GM19397 (cell line): ENCODE data around the gene NEK6.
"Not testable (repeated sequence)": the region's sequence is repeated elsewhere in the genome, so short reads cannot be mapped to it uniquely, and the experiment has no call there.

Source experiments
- ATAC-seq: cut with Tn5 transposase; IDR thresholded peaks from one replicate; pipeline ENCODE4 v1.9.1; 2021; ENCODE audit warnings: mild to moderate bottlenecking, moderate library complexity; ENCODE audit not compliant: unreplicated experiment

NEK6 gene

GRCh38 chr9:124225945-124226344 is 31.8 kb upstream of the NEK6 start:
- no peak for ATAC-seq

GRCh38 chr9:124228516-124228915 is 29.2 kb upstream of the NEK6 start:
- no peak for ATAC-seq

- no peak for ATAC-seq
Measured at GRCh38 chr9:124231095-124231737, 26.5 kb upstream of the NEK6 start.

- ATAC-seq = no peak
Measured at GRCh38 chr9:124238546-124239140, 19.1 kb upstream of the NEK6 start.

- ATAC-seq = peak; percentile 68
Measured at GRCh38 chr9:124239249-124240073, 18.3 kb upstream of the NEK6 start.

GRCh38 chr9:124242331-124243194 is 15.2 kb upstream of the NEK6 start:
- ATAC-seq = no peak

GRCh38 chr9:124247393-124247792 is 10.4 kb upstream of the NEK6 start:
- not testable (repeated sequence) for ATAC-seq

- ATAC-seq = no peak
Measured at GRCh38 chr9:124248066-124248465, 9.7 kb upstream of the NEK6 start.

GRCh38 chr9:124248960-124249359 is 8.8 kb upstream of the NEK6 start:
- ATAC-seq = no peak

- no peak for ATAC-seq
Measured at GRCh38 chr9:124251204-124251603, 6.5 kb upstream of the NEK6 start.

- ATAC-seq = no peak
Measured at GRCh38 chr9:124251605-124252378, 6.0 kb upstream of the NEK6 start.

GRCh38 chr9:124252878-124253277 is 4.9 kb upstream of the NEK6 start:
- not testable (repeated sequence) for ATAC-seq

- ATAC-seq = peak; percentile 38
Measured at GRCh38 chr9:124254261-124254682, 3.5 kb upstream of the NEK6 start.

- no peak for ATAC-seq
Measured at GRCh38 chr9:124255222-124255621, 2.5 kb upstream of the NEK6 start.

- ATAC-seq = no peak
Measured at GRCh38 chr9:124256517-124257069, 1.2 kb upstream of the NEK6 start.

- no peak for ATAC-seq
Measured at GRCh38 chr9:124257070-124257843, 492 bp upstream of the NEK6 start.

GRCh38 chr9:124258607-124259157 is 933 bp downstream of the NEK6 start:
- ATAC-seq = peak; percentile 2

- ATAC-seq = no peak
Measured at GRCh38 chr9:124259158-124259808, 1.5 kb downstream of the NEK6 start.
